Activated naive CD8-positive, alpha-beta T cell treated with anti-CD3 and anti-CD28 coated beads, Interleukin-2, amount 50 U/mL, for 24 hours (primary cell): ENCODE data around the gene IQCM.

ENCODE experiments used
- ATAC-seq: fragments of 150-1000 bp; cut with Tn5 transposase; one replicate; pipeline ENCODE4 v1.10.0; 2021
- DNase-seq: peaks from one replicate; pipeline ENCODE4 v3.0.0; 2021
- H3K27ac Mint-ChIP-seq: one replicate; pipeline ENCODE4 v1.8.0; 2021; ENCODE audit warnings: mild to moderate bottlenecking, mixed read lengths
- H3K27me3 Mint-ChIP-seq: one replicate; pipeline ENCODE4 v1.8.0; 2021; ENCODE audit warnings: mixed read lengths
- H3K36me3 Mint-ChIP-seq: one replicate; pipeline ENCODE4 v1.8.0; 2021; ENCODE audit warnings: low read depth, mixed read lengths
- H3K4me1 Mint-ChIP-seq: one replicate; pipeline ENCODE4 v1.8.0; 2021; ENCODE audit warnings: mixed read lengths
- H3K4me3 Mint-ChIP-seq: one replicate; pipeline ENCODE4 v1.8.0; 2021; ENCODE audit warnings: mild to moderate bottlenecking, moderate library complexity, mixed read lengths
- H3K9me3 Mint-ChIP-seq: one replicate; pipeline ENCODE4 v1.8.0; 2021; ENCODE audit warnings: mixed read lengths

The IQCM gene

DNA sequence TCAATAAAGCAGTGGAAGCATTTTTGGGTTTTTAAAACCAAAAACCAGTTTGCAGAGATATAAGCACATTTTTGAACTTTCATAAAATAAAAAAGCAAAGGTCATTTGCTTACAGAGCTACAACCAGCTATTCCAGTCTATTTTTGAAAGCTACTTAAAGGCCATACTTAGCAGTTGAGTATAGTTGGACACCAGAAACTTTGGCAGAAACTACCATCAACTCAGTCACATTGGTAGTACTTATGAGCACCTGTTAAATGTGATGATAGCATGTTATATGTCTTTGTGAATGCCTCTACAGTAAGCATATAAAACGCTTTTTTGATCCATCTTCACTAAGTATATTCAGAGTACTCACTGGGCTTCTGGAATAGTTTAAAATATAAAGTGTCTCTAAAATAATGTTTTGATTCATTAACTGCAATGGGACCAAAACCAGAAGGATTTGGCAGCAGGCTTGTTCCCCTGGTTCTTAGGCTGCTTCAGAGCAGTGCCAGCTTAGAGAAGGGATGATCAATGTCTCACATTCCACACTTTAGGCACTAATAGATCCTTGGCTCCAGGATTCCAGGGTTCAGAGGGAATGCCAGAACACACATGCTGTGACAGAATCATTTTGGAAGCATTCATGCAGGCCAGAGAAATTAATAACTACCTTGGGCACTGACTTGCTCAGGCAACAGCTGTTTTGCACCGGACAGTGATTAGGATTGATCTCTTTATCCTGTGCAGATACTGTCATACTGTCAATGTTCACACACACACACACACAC is 103.9 kb downstream of the IQCM start:
- DNase-seq (no peak), ATAC-seq (no peak)
- Mint-ChIP-seq H3K9me3 (no peaks in the 10 kb centered on the region), H3K27ac (no peak overlapping the region), H3K4me3 (no peak overlapping the region), H3K36me3 (no peaks in the 10 kb centered on the region), H3K4me1 (no peaks in the 10 kb centered on the region), H3K27me3 (no peaks in the 10 kb centered on the region)

GRCh38 chr4:149709640-149710039 is 106.0 kb downstream of the IQCM start:
- Mint-ChIP-seq H3K9me3 (no peaks in the 10 kb centered on the region), H3K4me1 (no peaks in the 10 kb centered on the region), H3K36me3 (no peaks in the 10 kb centered on the region), H3K27me3 (no peaks in the 10 kb centered on the region), H3K4me3 (no peak overlapping the region), H3K27ac (no peak overlapping the region)
- DNase-seq, result no peak
- no peak for ATAC-seq

DNA sequence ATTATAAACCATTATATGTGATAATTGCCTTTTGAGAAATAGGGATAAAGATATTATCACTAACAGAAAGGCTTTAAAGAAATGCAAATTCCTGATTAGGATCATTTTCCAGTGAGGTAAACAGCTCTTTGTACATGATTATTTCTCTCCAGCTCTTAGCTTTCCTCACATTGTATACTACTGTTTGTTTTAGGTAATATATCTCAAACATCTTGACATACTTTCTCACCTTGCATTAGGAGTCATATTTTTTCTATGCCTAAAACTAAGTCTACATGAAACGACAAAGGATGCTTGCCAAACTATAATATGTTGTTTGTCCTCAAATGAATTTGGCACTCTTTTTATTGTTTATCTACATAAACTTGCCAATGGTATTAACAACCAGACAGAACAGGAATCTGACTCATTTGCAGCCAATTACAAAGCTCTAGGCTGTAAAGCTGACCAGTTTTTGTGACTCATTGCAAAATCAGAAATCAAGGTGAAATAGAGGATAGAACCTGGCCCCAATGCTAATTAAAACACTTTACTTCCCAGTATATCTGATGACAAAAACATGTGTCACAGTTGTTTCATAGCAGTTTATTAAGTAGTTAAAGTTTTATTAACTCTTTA is 107.0 kb downstream of the IQCM start:
- Mint-ChIP-seq H3K4me3 (no peak overlapping the region), H3K9me3 (no peaks in the 10 kb centered on the region), H3K36me3 (no peaks in the 10 kb centered on the region), H3K4me1 (no peaks in the 10 kb centered on the region), H3K27ac (no peak overlapping the region), H3K27me3 (no peaks in the 10 kb centered on the region)
- ATAC-seq, result no peak
- no peak for DNase-seq

GRCh38 chr4:149707862-149708261 is 107.8 kb downstream of the IQCM start:
- H3K27ac Mint-ChIP-seq, result no peak overlapping the region
- no peaks in the 10 kb centered on the region for H3K4me1 Mint-ChIP-seq
- H3K27me3 Mint-ChIP-seq, result no peaks in the 10 kb centered on the region
- H3K9me3 Mint-ChIP-seq, result no peaks in the 10 kb centered on the region
- no peaks in the 10 kb centered on the region for H3K36me3 Mint-ChIP-seq
- H3K4me3 Mint-ChIP-seq, result no peak overlapping the region
- ATAC-seq, result no peak
- no peak for DNase-seq

DNA sequence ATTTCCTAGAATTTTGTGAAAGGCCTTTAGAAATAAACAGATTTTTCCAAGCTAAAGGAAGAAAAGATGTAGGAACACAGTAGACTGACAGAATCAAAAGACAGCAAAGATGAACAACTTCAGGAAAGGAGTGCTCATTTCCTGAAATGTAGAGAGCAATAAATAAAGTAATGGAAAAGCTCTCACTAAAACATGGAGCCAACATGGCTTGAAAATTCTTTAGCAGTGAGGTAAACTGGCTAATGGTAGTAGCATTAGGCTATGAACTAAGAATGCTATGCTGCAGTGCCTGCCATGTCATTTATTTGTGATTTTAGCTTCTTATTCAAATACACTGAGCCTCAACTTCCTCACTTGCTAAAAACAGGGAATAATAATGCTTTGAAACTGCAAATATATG is 108.7 kb downstream of the IQCM start:
- H3K36me3 Mint-ChIP-seq, result no peaks in the 10 kb centered on the region
- ATAC-seq (no peak), DNase-seq (no peak)
- H3K4me1 Mint-ChIP-seq, result no peaks in the 10 kb centered on the region
- no peak overlapping the region for H3K27ac Mint-ChIP-seq
- peaks cover 3% of the 10 kb centered on the region for H3K9me3 Mint-ChIP-seq
- H3K4me3 Mint-ChIP-seq, result no peak overlapping the region
- no peaks in the 10 kb centered on the region for H3K27me3 Mint-ChIP-seq

DNA sequence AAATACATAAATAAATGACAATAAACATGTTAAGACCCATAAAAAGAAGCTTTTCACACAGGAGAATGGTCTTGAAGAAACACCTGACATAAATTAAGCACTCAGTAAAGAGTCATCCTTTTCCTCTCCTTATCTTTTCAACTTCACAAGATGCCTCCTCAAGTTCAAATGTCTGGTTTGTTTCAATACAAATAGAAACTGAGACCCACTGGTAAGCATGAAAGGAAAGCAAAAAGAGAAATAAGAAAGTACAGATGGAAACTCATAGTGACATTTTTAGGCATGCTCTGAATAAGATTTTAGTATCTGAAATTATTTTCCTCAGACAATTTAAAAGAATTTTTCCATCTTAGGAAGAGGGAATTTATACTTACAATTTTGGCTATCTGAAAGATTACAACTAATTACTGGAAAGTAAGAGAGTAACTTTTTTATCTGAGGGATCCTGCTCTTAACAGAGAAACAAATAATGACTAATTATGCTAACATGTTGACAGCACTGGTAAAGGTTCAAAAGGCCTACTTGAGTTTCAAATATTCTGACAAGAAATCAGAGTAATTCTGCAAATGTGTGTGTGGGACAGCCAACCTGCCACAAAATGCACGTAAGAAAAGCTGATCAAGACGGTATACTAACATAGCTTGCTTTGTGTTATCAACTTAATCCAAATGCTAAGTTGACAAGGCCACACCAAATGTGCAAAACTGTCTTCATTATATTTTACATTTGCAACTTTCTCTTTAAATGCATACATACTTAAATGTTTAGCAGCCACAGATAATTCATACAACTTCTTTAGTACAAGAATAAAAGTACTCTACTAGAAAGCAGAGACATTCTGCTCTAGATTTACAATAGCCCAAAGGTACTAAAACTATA is 113.0 kb downstream of the IQCM start:
- Mint-ChIP-seq H3K9me3 (peaks cover 4% of the 10 kb centered on the region), H3K36me3 (no peaks in the 10 kb centered on the region), H3K4me3 (no peak overlapping the region), H3K27ac (no peak overlapping the region), H3K4me1 (no peaks in the 10 kb centered on the region), H3K27me3 (no peaks in the 10 kb centered on the region)
- DNase-seq (no peak), ATAC-seq (no peak)

GRCh38 chr4:149701435-149702156 is 114.0 kb downstream of the IQCM start:
- Mint-ChIP-seq H3K9me3 (peaks cover 4% of the 10 kb centered on the region), H3K27ac (no peak overlapping the region), H3K4me1 (no peaks in the 10 kb centered on the region), H3K4me3 (no peak overlapping the region), H3K36me3 (no peaks in the 10 kb centered on the region), H3K27me3 (no peaks in the 10 kb centered on the region)
- ATAC-seq, result no peak
- DNase-seq, result no peak

- Mint-ChIP-seq H3K9me3 (peaks cover 4% of the 10 kb centered on the region), H3K4me1 (no peaks in the 10 kb centered on the region), H3K27me3 (no peaks in the 10 kb centered on the region), H3K36me3 (no peaks in the 10 kb centered on the region), H3K27ac (no peak overlapping the region), H3K4me3 (no peak overlapping the region)
- ATAC-seq (no peak), DNase-seq (no peak)
Measured at GRCh38 chr4:149700272-149700671, 115.4 kb downstream of the IQCM start.

GRCh38 chr4:149699642-149700041 is 116.0 kb downstream of the IQCM start:
- no peaks in the 10 kb centered on the region for H3K36me3 Mint-ChIP-seq
- ATAC-seq (no peak), DNase-seq (no peak)
- no peak overlapping the region for H3K4me3 Mint-ChIP-seq
- H3K4me1 Mint-ChIP-seq, result no peaks in the 10 kb centered on the region
- no peaks in the 10 kb centered on the region for H3K27me3 Mint-ChIP-seq
- no peak overlapping the region for H3K27ac Mint-ChIP-seq
- peaks cover 4% of the 10 kb centered on the region for H3K9me3 Mint-ChIP-seq

DNA sequence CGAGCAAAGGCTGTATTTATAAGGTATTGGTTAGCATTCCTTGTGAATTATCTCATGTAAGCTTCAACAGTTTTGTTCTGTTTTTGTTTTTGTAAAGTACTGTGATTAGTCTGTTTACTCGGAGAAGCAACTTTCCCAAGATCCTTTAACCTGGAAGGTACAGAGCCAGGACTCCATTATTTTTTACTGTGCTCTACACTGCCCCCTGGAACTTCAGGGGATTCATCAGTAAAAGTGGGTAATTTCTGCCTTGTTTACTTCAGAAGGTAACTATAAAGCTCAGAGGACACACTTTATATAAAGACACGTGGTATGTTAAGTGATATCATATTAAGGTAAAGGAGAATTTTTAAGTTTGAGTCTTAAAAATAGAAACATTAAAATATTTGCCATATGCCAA is 124.9 kb downstream of the IQCM start:
- no peaks in the 10 kb centered on the region for H3K4me1 Mint-ChIP-seq
- H3K36me3 Mint-ChIP-seq, result no peaks in the 10 kb centered on the region
- ATAC-seq (no peak), DNase-seq (no peak)
- H3K4me3 Mint-ChIP-seq, result no peak overlapping the region
- H3K27me3 Mint-ChIP-seq, result no peaks in the 10 kb centered on the region
- no peaks in the 10 kb centered on the region for H3K9me3 Mint-ChIP-seq
- H3K27ac Mint-ChIP-seq, result no peak overlapping the region

DNA sequence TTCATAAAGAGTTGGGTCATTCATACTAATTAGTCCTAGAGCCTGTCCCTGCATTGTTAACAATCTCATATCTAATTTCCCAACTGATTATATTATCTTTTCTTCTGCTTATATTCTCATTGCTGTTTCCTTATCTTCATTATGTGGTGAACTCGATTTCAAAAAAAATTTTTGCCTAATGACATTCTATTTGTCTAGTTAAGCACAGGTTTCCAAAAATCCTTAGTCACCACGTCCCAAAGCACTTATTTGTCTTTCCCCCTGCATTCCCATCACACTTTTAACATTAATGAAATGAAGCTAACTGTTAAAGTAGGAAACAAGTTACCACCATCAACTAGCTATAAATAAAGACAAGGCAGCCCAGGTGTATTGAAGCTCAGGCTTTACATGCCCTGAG is 131.1 kb downstream of the IQCM start:
- ATAC-seq (no peak), DNase-seq (no peak)
- H3K4me3 Mint-ChIP-seq, result no peak overlapping the region
- no peaks in the 10 kb centered on the region for H3K4me1 Mint-ChIP-seq
- no peak overlapping the region for H3K27ac Mint-ChIP-seq
- no peaks in the 10 kb centered on the region for H3K9me3 Mint-ChIP-seq
- H3K27me3 Mint-ChIP-seq, result no peaks in the 10 kb centered on the region
- H3K36me3 Mint-ChIP-seq, result no peaks in the 10 kb centered on the region

GRCh38 chr4:149676076-149676475 is 139.6 kb downstream of the IQCM start:
- Mint-ChIP-seq H3K27ac (no peak overlapping the region), H3K4me3 (no peak overlapping the region), H3K9me3 (peaks cover 35% of the 10 kb centered on the region), H3K36me3 (no peaks in the 10 kb centered on the region), H3K4me1 (no peaks in the 10 kb centered on the region), H3K27me3 (no peaks in the 10 kb centered on the region)
- DNase-seq (no peak), ATAC-seq (no peak)

GRCh38 chr4:149645790-149646189 is 169.9 kb downstream of the IQCM start:
- Mint-ChIP-seq H3K4me1 (no peaks in the 10 kb centered on the region), H3K27ac (no peak overlapping the region), H3K4me3 (no peak overlapping the region), H3K27me3 (no peaks in the 10 kb centered on the region), H3K36me3 (no peaks in the 10 kb centered on the region), H3K9me3 (peaks cover under 1% of the 10 kb centered on the region)
- ATAC-seq, result no peak
- no peak for DNase-seq

DNA sequence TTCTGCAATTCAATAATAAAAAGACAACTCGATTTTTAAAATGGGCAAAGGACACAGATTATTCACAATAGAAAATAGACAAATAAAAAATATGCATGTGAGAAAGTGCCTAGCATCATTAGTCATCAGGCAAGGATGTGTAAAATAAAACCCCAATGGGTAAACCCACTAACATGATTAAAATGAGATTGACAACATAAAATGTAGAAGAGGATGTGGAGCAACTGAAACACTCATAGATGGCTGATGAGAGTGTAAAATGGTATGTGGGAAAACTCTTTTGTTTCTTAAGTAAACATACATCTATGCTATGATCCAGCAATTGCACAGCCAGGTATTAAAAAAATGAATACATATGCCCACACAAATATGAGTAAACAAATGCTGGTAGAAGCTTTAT is 177.6 kb downstream of the IQCM start:
- ATAC-seq, result no peak

More for the DNA sequence above, 177.6 kb downstream of the IQCM start:
- no peaks in the 10 kb centered on the region for H3K36me3 Mint-ChIP-seq
- H3K27ac Mint-ChIP-seq, result no peak overlapping the region
- H3K27me3 Mint-ChIP-seq, result no peaks in the 10 kb centered on the region
- DNase-seq, result no peak
- H3K4me1 Mint-ChIP-seq, result no peaks in the 10 kb centered on the region
- H3K4me3 Mint-ChIP-seq, result no peak overlapping the region
- H3K9me3 Mint-ChIP-seq, result peaks cover 4% of the 10 kb centered on the region
